Endothelial cell of hepatic sinusoid (primary cell): ENCODE results near the gene LMF1.

Experiments
- in situ Hi-C: cut with HindIII; loops from 2 replicates; pipeline ENCODE4 v1.10.0; 2017; ENCODE audit warnings: low sequenced_read_pairs

LMF1 gene

DNA sequence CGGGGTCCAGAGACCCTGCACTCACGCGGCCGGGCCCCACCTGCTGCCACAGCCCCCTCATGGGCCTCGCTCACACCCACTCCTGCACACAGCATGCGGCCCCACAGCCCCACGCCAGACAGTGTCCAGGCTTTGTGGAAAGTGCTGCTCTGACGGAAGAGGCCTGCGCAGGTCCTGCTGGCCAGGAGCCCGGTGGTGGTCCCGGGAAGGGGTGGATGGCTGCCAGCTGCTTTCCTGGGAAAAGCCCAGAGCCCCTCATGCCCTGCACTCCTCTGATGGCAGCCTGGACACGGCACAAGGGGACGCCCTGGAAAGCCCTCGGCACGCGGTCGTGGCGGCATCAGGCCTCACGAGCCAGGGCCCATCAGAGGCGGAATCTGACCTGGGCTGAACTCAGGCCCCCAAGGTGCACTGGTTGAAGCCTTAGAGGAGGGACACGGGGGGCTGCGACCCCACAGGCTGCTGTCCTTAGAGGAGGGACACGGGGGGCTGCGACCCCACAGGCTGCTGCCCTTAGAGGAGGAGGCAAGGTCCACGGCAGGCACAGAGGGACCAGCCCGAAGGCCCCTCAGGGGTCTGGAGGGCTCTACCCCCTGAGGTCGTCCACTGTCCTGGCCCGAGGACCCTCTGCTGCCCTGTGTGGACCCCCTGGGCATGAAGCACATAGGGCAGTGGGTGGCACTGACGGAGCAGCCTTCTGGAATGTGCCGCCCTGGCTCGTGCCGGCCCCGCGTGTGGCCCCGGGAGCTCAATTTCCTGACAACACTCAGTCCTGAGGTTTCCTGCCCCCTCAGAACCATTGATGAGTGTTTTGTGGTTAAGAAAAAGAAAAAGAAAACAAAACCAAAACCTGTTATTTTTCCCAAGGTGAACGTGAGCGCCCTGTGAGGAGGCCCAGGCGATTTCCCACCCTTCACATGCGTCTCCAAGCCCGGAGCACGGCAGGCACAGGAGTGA is 32.9 kb upstream of the LMF1 start:
- in situ Hi-C loops: no loop called here

DNA sequence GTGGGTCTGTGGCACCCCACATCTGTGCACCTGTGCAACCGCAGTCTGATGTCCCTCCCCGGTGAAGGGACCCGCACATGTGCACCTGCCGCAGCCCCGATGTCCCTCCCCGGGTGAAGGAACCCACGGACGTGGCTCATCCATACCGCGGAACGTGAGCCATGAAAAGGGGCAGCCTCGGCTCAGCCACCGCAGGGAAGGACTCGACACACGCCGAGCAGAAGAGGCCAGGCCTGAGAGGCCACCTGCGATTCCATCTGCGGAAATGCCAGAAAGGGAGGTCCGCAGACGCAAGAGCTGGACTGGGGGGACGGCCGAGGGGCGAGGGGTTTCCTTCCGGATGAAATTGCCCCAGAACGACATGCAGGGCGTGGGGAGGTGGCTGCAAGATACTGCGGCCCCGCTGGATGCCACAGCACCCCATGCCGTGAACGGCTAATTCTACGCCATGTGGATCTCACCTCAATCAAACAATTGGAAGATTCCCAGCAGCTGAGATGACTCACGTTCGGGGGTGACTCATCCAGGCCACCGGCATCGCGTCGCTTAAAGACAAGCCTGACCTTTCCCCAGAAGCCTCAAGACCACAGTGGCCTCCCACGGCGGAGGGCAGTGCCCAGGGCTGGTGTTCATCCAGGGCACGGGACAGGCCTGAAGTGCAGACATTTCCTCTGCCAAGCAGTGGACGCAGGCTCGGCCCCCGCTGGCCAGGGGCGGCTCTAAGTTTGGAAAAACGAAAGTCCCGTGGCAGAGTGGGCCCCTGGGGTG is 31.8 kb upstream of the LMF1 start:
- in situ Hi-C loops: no loop called here

DNA sequence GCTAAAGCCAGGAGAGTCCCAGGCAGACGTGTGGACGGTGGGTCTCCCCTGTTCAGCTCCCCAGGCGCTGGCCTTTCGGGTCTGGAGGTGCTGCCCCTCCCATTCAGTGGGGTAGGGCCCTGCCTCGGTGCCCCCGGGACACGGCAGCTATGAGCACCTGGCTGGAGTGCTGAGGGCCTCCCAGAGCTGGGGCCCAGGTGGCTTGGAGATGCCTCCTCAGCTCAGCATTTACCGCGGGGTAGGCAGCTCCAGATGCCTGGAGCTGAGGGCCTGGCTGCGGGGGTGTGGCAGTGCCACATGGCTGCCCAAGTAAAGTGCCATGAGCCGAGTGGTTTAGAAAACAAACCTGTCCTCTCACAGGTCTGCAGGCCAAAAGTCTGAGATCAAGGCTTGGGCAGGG is 30.3 kb upstream of the LMF1 start:
- in situ Hi-C loops: no loop called here

DNA sequence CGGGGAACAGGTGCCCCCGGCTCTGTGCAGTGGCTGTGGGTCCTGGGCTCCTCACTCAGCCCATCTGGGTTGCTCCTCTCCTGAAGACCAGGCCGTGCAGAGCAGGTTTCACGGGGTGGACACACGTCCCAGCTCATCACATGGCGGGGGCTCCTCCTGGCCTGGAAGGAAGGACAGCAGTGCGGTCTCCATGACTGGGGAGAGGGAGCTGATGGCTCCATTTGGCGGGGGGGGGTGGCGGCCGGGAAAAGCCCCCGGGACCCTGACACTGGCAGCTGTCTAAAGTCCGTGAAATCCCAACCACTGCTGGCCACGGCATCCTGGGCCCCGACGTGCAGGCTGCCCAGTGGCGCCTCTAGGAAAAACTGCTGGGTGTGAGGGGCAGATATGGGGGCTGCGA is 29.8 kb upstream of the LMF1 start:
- in situ Hi-C loops: no loop called here

DNA sequence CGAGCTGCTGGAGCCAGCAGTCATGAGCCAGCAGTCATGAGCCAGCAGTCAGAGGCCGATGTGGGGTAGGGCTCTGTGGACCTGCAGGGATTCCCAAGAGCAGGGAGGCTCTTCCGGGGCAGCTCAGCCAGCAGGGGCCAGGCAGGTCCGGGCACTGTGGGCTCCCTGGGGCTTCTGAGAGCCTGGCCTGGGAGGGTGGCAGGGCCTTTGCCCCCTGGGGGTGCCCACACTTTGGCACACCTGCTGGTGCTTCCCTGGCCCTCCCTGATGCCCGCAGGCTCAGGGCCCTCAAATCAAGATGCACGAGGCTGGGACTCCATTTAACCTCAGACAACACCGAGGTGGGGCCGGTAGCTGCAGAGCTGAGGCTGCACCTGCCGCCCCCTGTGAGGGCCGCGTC is 28.9 kb upstream of the LMF1 start:
- in situ Hi-C loops: loop anchor here (25.0 kb wide), 1 partner anchor 288 kb away; no protein-coding TSS in a partner anchor

DNA sequence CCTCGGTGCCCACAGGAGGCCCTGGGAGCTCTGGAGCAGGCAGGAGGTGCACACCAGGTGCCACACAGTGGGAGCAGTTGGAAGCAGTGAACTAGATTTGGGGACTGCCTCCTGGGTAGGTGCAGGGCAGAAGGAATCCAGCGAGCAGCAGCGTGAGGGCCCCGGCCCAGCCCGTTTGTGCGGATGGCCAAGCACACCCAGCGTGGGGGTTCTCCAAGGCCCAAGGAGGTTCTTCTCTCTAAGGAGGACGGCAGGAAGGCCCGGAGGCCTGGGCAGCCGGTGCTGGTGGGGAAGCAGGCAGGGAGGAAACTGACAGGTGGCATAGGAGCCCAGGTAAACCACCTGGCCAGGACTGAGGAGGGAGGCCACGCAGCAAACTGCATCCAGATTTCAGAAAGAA is 27.8 kb upstream of the LMF1 start:
- in situ Hi-C loops: loop anchor here (25.0 kb wide), 1 partner anchor 289 kb away; no protein-coding TSS in a partner anchor

DNA sequence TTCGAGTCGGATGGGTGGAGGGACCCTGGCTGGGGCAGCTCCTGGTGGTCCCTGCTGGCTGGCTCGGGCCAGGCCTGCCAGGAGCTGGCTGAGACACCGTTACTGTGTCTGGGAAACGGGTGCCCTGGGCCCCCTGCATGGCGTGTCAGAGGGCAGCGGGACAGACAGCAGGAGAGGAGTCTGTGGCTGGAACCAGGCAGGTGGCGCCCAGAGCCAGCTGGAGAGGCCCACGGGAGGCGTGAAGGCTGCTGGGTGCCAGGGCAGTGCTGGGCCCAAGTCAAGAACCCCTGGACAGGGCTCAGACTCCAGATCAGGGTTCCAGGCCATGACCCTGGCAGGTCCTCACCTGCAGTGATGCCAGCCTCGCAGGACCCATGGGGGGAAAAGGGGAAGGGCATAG is 27.4 kb upstream of the LMF1 start:
- in situ Hi-C loops: loop anchor here (25.0 kb wide), 1 partner anchor 289 kb away; no protein-coding TSS in a partner anchor

DNA sequence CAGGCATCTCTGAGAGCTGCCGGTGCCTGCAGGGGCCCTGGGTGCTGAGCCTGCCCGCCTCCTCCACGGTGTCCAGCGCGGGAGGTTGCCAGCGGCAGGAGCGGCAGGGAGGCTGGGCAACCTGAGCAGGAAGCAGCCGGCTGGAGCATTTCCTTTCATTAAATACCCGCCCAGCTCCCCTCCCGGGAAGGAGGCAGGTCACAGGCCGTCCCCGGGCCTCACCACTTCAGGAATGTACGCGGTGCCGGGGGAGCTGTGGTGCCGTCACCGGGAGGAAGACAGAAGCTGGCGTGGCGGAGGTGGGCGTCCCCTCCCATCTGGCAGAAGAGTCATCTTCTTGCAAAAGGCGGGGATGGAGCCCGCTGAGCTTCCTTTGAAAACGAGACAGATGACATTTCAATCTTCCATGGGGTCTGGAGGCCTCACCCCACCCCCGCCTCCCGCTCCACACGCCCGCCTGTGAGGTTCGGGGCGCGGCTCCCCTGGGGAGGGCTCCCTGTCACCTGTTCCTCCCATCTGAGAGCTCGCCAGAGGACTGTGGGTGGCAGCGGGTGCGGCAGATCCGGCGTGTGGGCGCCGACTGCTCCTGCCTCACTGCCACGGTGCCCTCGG is 26.8 kb upstream of the LMF1 start:
- in situ Hi-C loops: loop anchor here (25.0 kb wide), 1 partner anchor 290 kb away; no protein-coding TSS in a partner anchor

DNA sequence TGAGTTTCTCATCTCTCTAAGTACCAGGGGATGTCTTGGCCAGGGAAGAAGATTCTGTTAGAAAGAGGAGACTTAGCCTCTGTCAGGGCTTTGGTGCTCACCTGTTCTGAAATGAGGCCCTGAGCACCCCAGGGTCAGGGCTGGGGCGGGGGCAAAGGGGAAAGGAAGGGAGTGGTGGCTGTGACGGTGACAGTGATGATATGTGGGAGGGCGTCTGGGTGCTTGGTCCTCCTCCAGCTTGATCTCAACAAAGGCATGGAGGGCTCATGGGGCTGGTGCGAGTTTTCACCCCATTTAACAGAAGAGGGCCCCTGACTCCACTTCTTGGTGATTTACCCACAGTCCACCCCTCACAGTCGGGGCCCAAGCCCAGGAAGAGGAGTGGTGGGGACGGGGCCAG is 25.9 kb upstream of the LMF1 start:
- in situ Hi-C loops: loop anchor here (25.0 kb wide), 1 partner anchor 291 kb away; no protein-coding TSS in a partner anchor

DNA sequence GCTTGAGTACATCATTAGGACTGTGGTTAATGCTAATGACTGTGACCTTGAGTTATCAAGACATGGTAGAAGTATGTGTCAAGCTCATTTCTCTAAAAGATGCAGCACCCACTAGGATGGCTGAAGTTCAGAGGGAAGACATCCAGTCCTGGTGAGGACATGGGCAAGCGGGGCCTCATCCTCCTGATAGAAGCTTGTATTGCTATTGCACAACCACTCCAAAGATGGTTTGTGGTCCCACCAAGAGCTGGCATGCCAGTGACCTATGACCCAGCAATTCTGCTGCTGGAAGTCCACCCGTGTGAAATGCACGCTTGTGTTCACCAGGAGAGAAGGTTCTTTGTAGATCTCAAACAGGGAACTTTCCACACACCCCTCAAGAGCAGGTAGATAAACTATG is 25.0 kb upstream of the LMF1 start:
- in situ Hi-C loops: loop anchor here (25.0 kb wide), 1 partner anchor 292 kb away; no protein-coding TSS in a partner anchor

DNA sequence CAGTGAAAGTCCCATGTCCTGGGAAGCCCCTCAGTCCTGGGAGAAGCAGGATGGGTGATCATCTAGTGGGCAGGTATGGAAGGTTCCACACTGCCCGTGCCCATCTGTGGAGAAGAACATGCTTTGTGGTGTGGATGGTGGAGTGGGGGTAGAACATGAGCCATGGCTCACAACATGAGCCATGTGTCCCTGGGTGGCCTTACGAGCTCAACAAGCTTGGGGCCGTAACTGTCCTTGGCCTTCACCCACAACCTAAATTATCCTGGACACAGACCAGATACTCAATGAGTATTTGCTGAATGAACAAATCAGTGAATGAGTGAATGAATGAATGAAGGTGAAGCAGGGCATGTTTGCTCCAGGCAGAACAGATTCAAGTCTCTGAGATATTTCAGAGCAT is 24.3 kb upstream of the LMF1 start:
- in situ Hi-C loops: loop anchor here (25.0 kb wide), 1 partner anchor 292 kb away; no protein-coding TSS in a partner anchor

DNA sequence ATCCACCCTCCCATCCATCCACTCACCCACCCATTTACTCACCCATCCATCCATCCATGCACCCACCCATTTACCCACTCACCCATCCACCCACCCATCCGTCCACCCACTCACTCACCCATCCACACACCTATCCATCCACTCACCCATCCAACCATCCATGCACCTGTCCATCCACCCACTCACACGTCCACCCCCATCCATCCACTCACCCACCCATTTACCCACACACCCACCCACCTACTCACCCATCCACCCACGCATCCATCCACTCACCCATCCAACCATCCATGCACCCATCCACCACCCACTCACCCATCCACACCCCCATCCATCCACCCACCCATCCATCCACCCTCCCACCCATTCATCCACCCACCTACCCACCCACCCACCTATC is 22.9 kb upstream of the LMF1 start:
- in situ Hi-C loops: loop anchor here (25.0 kb wide), 1 partner anchor 294 kb away; no protein-coding TSS in a partner anchor

DNA sequence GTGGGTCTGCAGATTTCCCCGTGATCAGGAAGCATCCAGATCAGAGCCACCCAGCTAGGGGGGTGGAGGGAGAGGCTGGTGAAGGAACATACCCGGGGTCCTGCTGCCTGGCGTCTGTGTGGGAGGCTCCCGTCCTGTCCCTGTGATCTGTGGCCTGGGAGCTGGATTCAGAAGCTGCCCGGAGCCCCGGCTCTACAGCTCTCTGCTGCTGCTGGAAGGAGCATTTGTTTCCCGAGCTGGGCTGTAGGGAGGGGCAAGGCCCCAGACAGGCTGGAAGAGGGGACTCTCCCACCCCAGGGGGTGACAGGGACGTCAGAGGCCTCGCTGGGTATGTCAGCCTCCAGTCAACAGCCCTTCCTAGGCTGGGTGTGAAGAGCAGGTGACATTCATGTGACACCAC is 21.0 kb upstream of the LMF1 start:
- in situ Hi-C loops: loop anchor here (25.0 kb wide), 1 partner anchor 296 kb away; no protein-coding TSS in a partner anchor

DNA sequence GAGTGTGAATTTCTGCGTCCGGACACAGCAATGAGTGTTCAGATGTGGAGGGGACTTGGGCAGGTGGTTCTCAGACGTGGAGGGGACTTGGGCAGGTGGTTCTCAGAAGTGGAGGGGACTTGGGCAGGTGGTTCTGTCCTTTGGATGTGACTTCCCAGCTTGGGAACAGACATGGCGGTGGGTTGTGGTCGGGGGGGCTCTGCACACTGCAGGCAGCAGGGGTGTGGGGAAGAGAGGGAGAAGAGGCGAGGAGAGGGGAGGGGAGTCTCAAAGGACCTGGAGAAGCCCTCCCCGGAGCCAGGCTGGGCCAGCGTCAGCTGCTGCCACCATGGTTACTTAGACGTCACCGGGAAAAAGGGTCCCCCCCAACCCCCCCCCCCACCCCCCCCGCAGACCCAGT is 20.6 kb upstream of the LMF1 start:
- in situ Hi-C loops: loop anchor here (25.0 kb wide), 1 partner anchor 296 kb away; no protein-coding TSS in a partner anchor

DNA sequence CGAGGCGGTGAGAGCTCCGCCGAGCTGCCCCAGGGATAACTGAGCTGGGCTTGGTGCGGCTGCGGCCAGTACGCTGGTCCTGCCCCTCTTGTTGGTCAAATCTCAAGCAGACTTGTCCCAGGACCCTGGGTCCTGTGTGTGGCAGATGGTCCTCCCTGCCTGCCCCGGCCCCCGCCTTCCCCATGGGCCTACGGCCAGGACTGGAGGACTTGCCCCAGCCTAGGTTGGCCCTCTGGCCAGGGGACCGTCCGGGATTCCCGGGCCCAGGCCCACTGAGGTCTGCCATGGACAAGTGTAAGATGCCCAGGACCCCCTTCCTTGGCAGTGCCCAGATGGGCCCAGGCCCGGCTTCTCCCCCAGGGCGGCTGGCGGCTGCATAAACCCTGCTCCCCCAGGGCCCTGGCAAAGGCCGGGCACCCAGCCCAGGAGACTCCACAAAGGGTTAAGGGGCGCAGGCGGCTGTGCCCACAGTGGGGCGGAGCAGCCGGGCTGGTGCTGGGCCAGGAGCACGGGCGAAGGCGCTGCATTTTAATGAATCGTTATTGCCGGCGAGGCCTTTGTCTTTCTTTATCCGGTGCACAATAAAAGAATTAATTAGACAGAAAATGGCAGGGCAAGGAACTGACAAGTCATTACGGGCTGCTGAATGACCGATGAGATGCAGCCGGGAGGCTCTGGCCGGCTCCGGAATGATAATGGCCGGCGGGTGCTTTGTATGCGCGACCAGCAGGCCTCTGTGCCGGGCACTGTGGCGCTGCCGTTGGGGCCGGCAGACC is 19.9 kb upstream of the LMF1 start:
- in situ Hi-C loops: loop anchor here (25.0 kb wide), 1 partner anchor 297 kb away; no protein-coding TSS in a partner anchor

DNA sequence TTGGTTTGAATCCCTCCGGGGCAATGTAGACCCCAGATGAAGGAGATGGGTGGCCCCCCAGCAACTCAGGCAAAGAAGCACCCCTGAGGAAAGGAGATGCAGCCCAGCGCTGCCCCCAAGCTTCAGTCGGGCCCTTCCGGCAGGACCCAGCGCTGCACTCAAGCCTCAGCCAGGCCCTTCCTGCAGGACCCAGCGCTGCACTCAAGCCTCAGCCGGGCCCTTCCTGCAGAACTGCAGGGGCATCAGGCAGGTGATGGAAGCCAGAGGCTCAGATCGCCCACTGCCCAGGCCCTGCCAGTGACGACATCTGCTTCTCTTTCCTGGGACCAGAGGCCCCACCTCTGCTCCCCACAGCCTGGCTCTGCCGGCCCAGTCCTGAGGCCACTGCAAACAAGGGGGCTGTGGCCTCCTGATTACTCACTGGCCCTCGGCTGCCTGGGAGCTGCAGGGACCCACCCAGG is 18.6 kb upstream of the LMF1 start:
- in situ Hi-C loops: loop anchor here (5.0 to 25.0 kb wide), 3 partner anchors 78 to 298 kb away; no protein-coding TSS in a partner anchor

DNA sequence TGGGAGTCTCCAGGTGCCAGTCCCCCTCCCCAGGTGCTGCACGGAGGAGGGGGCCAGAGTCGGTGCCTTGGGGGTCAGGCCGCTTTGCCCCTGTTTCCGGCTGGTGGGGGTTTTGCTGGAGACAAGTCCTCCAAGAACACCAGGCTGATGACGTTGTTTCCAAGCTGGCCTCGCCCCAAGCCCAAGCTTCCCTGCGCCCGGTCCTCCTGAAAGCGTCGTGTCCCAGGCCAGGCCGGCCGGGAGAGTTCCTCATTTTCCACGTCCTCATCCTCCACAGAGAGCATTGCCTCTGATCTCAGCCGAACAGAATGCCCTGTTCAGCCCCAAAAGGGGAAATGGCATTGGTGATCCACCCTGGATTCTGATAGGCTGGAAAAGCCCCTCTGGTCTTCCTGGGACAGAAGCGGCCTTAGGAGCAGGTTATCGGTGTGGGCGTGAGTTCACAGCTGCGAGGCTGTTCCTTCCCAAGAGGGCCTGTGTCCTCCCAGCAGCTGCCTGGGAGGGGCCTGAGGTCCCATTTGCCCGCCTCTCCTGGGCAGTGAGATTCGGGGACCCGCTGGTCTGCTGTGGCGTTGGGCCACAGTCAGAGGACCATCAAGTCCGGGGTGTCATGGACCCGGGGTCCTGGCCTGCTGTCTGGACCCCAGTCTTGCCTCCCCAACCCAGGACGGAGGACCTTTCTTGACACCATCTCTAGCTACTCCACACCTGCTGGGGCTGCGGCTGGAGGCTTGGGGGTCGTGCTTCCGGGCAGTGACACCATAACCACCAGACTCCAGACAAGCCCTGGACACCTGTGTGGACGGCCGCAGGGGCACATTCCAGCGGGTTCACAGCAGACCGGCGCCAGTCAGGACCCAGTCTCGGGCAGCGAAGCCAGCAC is 17.9 kb upstream of the LMF1 start:
- in situ Hi-C loops: loop anchor here (5.0 to 25.0 kb wide), 3 partner anchors 79 to 299 kb away; no protein-coding TSS in a partner anchor

DNA sequence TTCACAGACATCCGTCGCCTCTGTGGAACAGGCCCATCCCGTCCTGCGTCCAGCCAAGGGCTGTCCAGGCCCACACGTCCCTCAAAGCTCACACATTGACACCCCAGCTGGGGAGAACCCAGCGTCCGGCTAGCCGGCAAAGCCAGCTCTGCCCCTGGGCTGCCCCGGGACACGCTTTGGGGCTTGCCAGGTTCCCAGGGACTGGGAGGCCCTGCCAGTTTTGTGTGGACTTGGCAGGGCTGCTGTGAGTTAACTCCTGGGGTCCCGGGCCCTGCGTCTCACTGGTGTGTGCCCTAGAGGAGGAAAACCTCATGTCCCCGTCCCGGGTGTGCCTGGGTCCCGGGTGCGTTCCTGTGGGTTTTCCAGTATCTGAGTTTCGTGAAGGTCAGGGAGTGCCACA is 17.1 kb upstream of the LMF1 start:
- in situ Hi-C loops: loop anchor here (5.0 to 25.0 kb wide), 3 partner anchors 79 to 299 kb away; no protein-coding TSS in a partner anchor
